ENCODE measurements around the gene ANXA4. TPM values are rescaled to one million over a fixed set of nuclear protein-coding genes. Genes with fewer than 3 reads are reported as not detected.

Gene ANXA4
- total RNA-seq, 4 donors from 2014 or later = 72.0 to 101 (median 82.5) TPM

DNA sequence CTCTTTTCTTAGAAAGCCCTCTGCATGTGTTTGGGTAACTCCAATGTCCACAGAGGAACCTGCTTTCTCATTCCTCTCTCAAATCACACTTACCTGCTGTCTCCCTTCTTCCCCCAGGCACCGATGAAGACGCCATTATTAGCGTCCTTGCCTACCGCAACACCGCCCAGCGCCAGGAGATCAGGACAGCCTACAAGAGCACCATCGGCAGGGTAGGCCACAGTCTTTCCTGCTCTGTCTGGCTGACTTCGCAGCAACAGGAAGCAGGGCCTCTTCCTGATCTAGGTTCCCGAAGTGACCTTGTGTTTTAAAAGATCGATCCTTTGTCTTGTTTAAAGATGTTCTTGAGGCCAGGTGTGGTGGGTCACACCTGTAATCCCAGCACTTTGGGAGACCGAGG is 62.5 kb downstream of the ANXA4 start:
- Histone ChIP-seq H3K9me3 (no peaks in the 10 kb centered on the region), H3K36me3 (peaks cover 23 to 29% of the 10 kb centered on the region in 2 donors), H3K27me3 (no peaks in the 10 kb centered on the region), H3K4me3 (replicated peaks in 1 of 3) (no peak overlapping the region), H3K27ac (no peak overlapping the region), H3K4me1 (peaks cover 0 to under 1% of the 10 kb centered on the region in 2 donors)
- TF ChIP-seq, protein P1, sequence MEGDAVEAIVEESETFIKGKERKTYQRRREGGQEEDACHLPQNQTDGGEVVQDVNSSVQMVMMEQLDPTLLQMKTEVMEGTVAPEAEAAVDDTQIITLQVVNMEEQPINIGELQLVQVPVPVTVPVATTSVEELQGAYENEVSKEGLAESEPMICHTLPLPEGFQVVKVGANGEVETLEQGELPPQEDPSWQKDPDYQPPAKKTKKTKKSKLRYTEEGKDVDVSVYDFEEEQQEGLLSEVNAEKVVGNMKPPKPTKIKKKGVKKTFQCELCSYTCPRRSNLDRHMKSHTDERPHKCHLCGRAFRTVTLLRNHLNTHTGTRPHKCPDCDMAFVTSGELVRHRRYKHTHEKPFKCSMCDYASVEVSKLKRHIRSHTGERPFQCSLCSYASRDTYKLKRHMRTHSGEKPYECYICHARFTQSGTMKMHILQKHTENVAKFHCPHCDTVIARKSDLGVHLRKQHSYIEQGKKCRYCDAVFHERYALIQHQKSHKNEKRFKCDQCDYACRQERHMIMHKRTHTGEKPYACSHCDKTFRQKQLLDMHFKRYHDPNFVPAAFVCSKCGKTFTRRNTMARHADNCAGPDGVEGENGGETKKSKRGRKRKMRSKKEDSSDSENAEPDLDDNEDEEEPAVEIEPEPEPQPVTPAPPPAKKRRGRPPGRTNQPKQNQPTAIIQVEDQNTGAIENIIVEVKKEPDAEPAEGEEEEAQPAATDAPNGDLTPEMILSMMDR (IDR thresholded peaks at IDR 0.05) = no peak
- TF ChIP-seq POLR2A (IDR thresholded peaks at IDR 0.05) = no peak
- no peak for DNase-seq
- WGBS, 2 donors = 88 to 90% methylated on average over 11 of the region's 11 CpGs
- intact Hi-C loops (cut with DNase I) = no loop called here

DNA sequence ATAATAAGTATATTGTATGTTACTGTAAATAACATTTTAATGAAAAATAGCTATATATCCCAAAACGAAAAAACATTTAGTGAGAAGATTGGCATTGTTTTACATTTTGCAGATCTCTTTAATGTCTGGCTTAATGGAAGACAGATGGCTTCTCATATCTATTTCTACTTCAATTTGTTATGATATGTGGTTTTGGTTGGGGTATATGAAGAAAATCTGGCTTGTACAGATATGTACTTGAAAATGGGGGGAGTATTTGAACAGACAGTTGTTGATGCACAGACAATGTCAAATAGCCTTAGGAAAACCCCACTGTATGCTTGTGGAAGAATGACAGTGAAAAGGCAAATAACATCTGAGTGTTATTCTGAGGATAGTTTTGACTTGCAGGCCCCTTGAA is 64.0 kb downstream of the ANXA4 start:
- H3K4me1 ChIP-seq = no peaks in the 10 kb centered on the region
- TF ChIP-seq POLR2A (IDR thresholded peaks at IDR 0.05) = no peak
- TF ChIP-seq, protein P1 (IDR thresholded peaks at IDR 0.05) = no peak
- no peaks in the 10 kb centered on the region for H3K9me3 ChIP-seq
- H3K27me3 ChIP-seq = no peaks in the 10 kb centered on the region
- peaks cover 32 to 35% of the 10 kb centered on the region in 2 donors for H3K36me3 ChIP-seq
- DNase-seq = no peak
- WGBS, 2 donors = 89 to 92% methylated on average over 1 of the region's 1 CpG
- intact Hi-C loops (cut with DNase I) = no loop called here
- no peak overlapping the region for H3K4me3 ChIP-seq (replicated peaks in 1 of 3)
- no peak overlapping the region for H3K27ac ChIP-seq

DNA sequence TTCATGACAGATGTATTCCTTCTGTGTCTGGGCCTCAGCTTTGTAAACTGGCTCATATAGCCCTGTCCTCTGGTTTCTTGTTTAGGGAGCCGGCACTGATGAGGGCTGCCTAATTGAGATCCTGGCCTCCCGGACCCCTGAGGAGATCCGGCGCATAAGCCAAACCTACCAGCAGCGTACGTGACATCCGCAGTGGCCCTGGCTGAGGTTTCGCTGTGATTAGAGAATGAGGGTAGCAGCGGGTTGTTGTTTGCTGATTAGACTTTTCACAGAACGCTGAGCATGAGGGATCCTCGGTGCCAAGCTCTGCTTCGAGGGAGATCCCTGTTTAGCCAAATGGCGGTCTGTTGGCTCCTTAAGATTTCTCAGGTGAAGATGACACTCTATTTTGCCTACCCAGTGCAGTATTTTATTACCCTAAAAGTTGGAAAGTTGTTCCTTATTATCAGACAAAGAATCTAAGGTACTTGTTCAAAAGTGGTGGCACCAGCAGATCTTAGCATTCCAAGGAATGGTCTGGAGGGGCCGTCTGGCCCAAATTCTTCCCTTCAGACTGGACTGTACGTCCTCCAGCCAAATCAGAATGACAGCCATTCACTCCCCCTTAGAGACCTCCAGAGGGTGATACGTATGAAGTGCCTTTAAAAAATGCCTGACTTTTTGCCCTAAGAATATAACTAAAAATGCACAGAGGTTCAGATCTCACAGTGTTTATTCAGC is 66.0 kb downstream of the ANXA4 start:
- no peaks in the 10 kb centered on the region for H3K9me3 ChIP-seq
- H3K27ac ChIP-seq = no peak overlapping the region
- TF ChIP-seq, protein P1 (IDR thresholded peaks at IDR 0.05) = no peak
- TF ChIP-seq POLR2A (IDR thresholded peaks at IDR 0.05) = no peak
- no peak for DNase-seq
- intact Hi-C loops (cut with DNase I) = no loop called here
- H3K36me3 ChIP-seq = peaks cover 37 to 47% of the 10 kb centered on the region in 2 donors
- WGBS, 2 donors = 89 to 94% methylated on average over 16 of the region's 16 CpGs
- no peaks in the 10 kb centered on the region for H3K4me1 ChIP-seq
- no peaks in the 10 kb centered on the region for H3K27me3 ChIP-seq
- H3K4me3 ChIP-seq (replicated peaks in 1 of 3) = no peak overlapping the region

DNA sequence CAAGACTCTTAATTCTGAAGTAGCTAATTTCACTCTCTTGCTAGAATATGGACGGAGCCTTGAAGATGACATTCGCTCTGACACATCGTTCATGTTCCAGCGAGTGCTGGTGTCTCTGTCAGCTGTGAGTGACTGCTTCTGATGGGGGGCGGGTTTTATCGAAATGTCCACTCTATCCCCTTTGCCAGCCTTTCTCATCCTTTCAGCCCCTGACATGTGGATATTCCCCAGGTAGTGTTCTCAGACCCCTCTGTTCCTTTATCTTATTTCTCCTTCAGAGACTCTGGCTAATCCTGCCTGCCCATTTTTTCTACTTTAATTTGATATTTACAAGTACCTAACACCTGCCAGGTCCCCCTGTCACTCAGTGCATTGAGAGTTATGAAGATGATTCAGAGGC is 68.6 kb downstream of the ANXA4 start:
- no peak for TF ChIP-seq POLR2A (IDR thresholded peaks at IDR 0.05)
- TF ChIP-seq, protein P1 (IDR thresholded peaks at IDR 0.05) = no peak
- intact Hi-C loops (cut with DNase I) = no loop called here
- H3K4me3 ChIP-seq (replicated peaks in 1 of 3) = no peak overlapping the region
- H3K27ac ChIP-seq = no peak overlapping the region
- no peaks in the 10 kb centered on the region for H3K9me3 ChIP-seq
- 94 to 97% methylated on average over 6 of the region's 6 CpGs for WGBS, 2 donors
- H3K4me1 ChIP-seq = no peaks in the 10 kb centered on the region
- DNase-seq = no peak
- peaks cover 31 to 42% of the 10 kb centered on the region in 2 donors for H3K36me3 ChIP-seq
- H3K27me3 ChIP-seq = no peaks in the 10 kb centered on the region

DNA sequence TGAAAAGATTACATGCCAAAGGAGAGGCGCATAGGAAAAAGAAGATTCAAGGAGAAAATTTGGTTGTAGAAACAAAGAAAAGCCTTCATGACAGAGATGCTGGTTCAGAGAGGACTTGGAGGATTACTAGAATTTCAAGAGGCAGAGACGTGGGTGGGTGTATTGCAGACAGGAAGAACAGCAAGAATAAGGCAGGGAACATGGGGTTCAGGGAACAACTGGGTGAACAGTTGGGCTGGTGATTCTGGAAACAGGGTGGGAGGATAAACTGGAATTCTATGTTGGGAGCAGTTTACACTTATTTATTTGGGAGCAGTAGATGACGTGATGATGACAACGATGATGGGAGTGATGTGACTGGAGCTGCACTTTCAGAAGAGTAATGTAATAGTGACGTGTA is 69.1 kb downstream of the ANXA4 start:
- H3K4me1 ChIP-seq = no peaks in the 10 kb centered on the region
- no peak overlapping the region for H3K4me3 ChIP-seq (replicated peaks in 1 of 3)
- WGBS, 2 donors = 93 to 95% methylated on average over 5 of the region's 5 CpGs
- no peak for TF ChIP-seq POLR2A (IDR thresholded peaks at IDR 0.05)
- TF ChIP-seq, protein P1 (IDR thresholded peaks at IDR 0.05) = no peak
- peaks cover 31 to 41% of the 10 kb centered on the region in 2 donors for H3K36me3 ChIP-seq
- no peaks in the 10 kb centered on the region for H3K9me3 ChIP-seq
- intact Hi-C loops (cut with DNase I) = no loop called here
- no peak overlapping the region for H3K27ac ChIP-seq
- no peaks in the 10 kb centered on the region for H3K27me3 ChIP-seq
- DNase-seq = no peak

Measured in thyroid gland (tissue), 4 donors.